Measurements from ENCODE around the gene SETD9. TPM values are rescaled to one million over a fixed set of nuclear protein-coding genes. Genes with fewer than 3 reads are reported as not detected.

The SETD9 gene, protein sequence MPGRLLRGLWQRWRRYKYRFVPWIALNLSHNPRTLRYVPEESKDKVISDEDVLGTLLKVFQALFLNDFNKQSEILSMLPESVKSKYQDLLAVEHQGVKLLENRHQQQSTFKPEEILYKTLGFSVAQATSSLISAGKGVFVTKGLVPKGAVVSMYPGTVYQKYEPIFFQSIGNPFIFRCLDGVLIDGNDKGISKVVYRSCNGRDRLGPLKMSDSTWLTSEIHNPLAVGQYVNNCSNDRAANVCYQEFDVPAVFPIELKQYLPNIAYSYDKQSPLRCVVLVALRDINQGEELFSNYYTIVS
- 10 to 100 TPM; 13.5 to 21.0 (median 17.3) TPM for total RNA-seq

DNA sequence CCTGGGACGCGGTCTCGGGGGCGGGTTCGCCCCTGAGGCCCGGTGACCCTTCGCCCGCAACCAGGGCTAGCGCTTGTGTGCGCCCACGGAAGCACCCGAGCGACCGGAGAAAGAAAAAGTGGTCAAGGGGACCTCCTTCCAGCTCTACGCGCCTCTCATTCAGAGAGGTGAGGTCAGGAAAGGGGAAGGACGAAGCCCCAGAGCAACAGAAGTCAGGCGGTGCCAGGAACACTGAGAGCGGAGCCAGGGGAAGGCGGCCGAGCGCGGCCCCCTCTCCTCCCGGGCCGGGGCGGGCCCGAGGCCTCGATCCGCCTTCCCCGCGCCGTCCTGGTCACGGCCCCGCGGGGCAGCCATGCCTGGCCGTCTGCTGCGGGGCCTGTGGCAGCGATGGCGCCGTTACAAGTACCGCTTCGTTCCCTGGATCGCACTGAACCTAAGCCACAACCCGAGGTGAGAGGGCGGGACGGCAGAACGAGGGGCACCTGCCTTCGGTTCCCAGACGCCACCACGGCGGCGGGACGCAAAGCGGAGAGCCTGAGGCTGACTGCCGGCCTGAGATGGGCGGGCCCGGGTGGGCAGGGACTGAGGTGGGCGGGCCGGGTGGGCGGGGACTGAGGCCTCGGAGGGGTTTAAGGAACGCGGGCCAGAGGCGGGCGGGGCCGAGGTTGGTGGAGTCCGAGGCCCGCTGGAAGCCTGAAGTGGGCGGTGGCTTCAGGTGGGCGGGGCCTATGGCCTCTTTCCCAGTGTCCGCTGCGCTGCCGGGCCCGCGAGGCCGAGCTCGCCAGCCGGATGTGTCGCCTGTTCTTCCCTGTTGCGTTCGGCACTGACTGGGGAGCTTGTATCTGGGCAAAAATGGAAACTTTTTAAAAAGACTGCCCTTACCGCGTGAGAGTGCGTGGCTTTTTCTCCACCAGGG is at the start of gene SETD9:
TSS of gene SETD9 (plus strand) at position 303 of the 916 bp plus-strand sequence. CDS start at position 353, 50 bp downstream.
- Histone ChIP-seq H3K4me1 (no peaks in the 10 kb centered on the region), H3K27me3 (no peaks in the 10 kb centered on the region), H3K9me3 (no peaks in the 10 kb centered on the region), H3K36me3 (no peaks in the 10 kb centered on the region), H3K4me3 (peak within 1 kb of the TSS; percentile 63 to 71 (median 69)), H3K27ac (peak within 1 kb of the TSS; percentile 94 to 98)
- DNase-seq (ENCODE audit: low spot score in 2 of 2): peak; percentile 97 to 98
- TF ChIP-seq POLR2A (IDR thresholded peaks at IDR 0.05): peak; percentile 43
- peak; percentile 80 to 91 (median 84) for TF ChIP-seq POLR2AphosphoS5 (IDR thresholded peaks at IDR 0.05)
- TF ChIP-seq, protein P1, sequence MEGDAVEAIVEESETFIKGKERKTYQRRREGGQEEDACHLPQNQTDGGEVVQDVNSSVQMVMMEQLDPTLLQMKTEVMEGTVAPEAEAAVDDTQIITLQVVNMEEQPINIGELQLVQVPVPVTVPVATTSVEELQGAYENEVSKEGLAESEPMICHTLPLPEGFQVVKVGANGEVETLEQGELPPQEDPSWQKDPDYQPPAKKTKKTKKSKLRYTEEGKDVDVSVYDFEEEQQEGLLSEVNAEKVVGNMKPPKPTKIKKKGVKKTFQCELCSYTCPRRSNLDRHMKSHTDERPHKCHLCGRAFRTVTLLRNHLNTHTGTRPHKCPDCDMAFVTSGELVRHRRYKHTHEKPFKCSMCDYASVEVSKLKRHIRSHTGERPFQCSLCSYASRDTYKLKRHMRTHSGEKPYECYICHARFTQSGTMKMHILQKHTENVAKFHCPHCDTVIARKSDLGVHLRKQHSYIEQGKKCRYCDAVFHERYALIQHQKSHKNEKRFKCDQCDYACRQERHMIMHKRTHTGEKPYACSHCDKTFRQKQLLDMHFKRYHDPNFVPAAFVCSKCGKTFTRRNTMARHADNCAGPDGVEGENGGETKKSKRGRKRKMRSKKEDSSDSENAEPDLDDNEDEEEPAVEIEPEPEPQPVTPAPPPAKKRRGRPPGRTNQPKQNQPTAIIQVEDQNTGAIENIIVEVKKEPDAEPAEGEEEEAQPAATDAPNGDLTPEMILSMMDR (IDR thresholded peaks at IDR 0.05): no peak
- intact Hi-C loops (cut with DNase I; ENCODE audit: low total_unique reads): no loop called here

DNA sequence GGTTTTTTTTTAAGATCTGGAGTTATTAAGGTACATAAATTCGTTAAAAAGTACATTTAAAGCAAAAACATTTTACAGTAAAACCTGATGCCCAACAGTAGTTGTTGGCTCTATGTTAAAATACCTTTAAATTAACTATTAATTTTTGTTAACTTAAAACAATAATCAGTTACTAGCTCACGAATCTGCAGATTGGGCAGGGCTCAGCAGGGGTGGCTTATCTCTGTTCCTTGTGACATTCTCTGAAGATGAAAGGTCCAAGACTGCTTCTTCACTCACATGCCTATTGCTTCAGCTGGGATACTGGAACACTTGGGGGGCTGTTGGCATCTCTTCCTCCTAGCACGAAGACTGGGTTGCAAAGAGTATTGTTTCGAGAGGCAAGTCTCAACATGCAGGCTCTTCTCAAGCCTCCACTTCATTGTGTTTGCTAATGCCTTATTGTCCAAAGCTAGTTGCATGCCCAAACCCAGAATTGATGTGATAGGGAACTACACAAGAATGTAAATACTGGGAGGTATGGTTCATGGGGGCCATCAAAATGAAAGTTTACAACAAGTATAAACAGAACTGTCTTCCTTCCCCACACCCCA is 47.4 kb upstream of the SETD9 start:
- H3K4me1 ChIP-seq: no peaks in the 10 kb centered on the region
- H3K27me3 ChIP-seq: no peaks in the 10 kb centered on the region
- intact Hi-C loops (cut with DNase I; ENCODE audit: low total_unique reads): no loop called here
- H3K9me3 ChIP-seq: no peaks in the 10 kb centered on the region
- no peak for TF ChIP-seq POLR2A (IDR thresholded peaks at IDR 0.05)
- TF ChIP-seq POLR2AphosphoS5 (IDR thresholded peaks at IDR 0.05): no peak
- TF ChIP-seq, protein P1 (IDR thresholded peaks at IDR 0.05): no peak
- no peak for DNase-seq (ENCODE audit: low spot score in 2 of 2)
- H3K4me3 ChIP-seq: no peak overlapping the region
- H3K36me3 ChIP-seq: peaks cover 7% of the 10 kb centered on the region
- H3K27ac ChIP-seq: no peak overlapping the region

DNA sequence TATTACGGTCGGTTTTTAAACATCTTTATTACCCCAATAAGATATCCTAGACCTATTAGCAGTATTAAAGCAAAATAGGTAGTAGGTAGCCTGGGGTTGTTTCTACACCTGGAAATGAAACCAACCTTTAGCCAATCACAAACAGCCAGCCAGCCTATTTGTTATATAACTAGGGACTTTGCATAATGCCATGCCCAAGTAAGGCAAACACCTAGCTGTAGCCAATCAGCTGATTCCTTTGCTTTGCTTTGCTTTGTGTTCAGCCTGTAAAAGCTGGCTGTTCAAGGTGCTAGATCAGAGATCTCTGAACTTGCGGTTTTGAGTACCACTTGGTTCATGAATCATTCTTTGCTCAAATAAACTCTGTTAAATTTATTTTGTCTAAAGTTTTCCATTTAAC is 46.5 kb upstream of the SETD9 start:
- Histone ChIP-seq H3K27me3 (no peaks in the 10 kb centered on the region), H3K27ac (no peak overlapping the region), H3K9me3 (no peaks in the 10 kb centered on the region), H3K4me3 (no peak overlapping the region), H3K36me3 (peaks cover 7% of the 10 kb centered on the region), H3K4me1 (no peaks in the 10 kb centered on the region)
- intact Hi-C loops (cut with DNase I; ENCODE audit: low total_unique reads): no loop called here
- DNase-seq (ENCODE audit: low spot score in 2 of 2): no peak
- no peak for TF ChIP-seq POLR2AphosphoS5 (IDR thresholded peaks at IDR 0.05)
- TF ChIP-seq, protein P1 (IDR thresholded peaks at IDR 0.05): no peak
- TF ChIP-seq POLR2A (IDR thresholded peaks at IDR 0.05): no peak

DNA sequence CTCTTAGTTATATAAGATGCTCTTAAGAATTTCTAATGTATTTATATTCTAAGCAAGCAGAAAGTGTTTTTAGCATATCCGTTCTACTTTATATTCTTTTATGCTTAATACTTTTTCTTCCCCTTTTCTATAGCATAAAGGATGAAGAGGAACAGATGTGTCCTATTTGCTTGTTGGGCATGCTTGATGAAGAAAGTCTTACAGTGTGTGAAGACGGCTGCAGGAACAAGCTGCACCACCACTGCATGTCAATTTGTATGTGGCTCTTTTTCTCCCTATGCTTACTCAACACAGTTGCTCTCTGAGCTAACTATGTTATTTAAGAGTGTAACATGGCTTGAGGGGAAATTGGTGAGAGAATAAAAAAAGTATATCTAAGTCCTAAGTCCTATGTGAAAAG is 37.6 kb upstream of the SETD9 start:
- DNase-seq (ENCODE audit: low spot score in 2 of 2): no peak
- Histone ChIP-seq H3K36me3 (peaks cover 21% of the 10 kb centered on the region), H3K9me3 (no peaks in the 10 kb centered on the region), H3K27ac (no peak overlapping the region), H3K27me3 (no peaks in the 10 kb centered on the region), H3K4me1 (no peaks in the 10 kb centered on the region), H3K4me3 (no peak overlapping the region)
- TF ChIP-seq POLR2A (IDR thresholded peaks at IDR 0.05) (no peak), POLR2AphosphoS5 (IDR thresholded peaks at IDR 0.05) (no peak)
- TF ChIP-seq, protein P1 (IDR thresholded peaks at IDR 0.05): no peak
- intact Hi-C loops (cut with DNase I; ENCODE audit: low total_unique reads): no loop called here
